Parathyroid adenoma (tissue), 2 donors: Measurements from ENCODE around the gene JDP2.
A peak's percentile ranks its signal among the peaks of the same experiment; 100 is the strongest.

Experiments
- H2AFZ ChIP-seq: fragments of 300-600 bp; sonication (generic); one replicate; pipeline ENCODE4 v1.7.0; 2017; ENCODE audit warnings: antibody characterized with exemption, mild to moderate bottlenecking
- H3K27ac ChIP-seq: fragments of 300-600 bp; sonication (generic); one replicate; pipeline ENCODE4 v1.7.0; 2017
- H3K27me3 ChIP-seq: fragments of 300-600 bp; sonication (generic); one replicate; pipeline ENCODE4 v1.7.0; 2017; ENCODE audit warnings: low read length; ENCODE audit not compliant: control insufficient read depth, insufficient read depth
- H3K36me3 ChIP-seq: fragments of 300-600 bp; sonication (generic); one replicate; pipeline ENCODE4 v1.7.0; 2017; ENCODE audit warnings: low read length; ENCODE audit not compliant: control insufficient read depth, insufficient read depth
- H3K4me1 ChIP-seq: fragments of 300-600 bp; sonication (generic); one replicate; pipeline ENCODE4 v1.7.0; 2017; ENCODE audit warnings: control low read depth
- H3K4me2 ChIP-seq: fragments of 300-600 bp; sonication (generic); one replicate; pipeline ENCODE4 v1.7.0; 2017; ENCODE audit warnings: low read length
- H3K4me3 ChIP-seq: fragments of 300-600 bp; sonication (generic); one replicate; pipeline ENCODE4 v1.7.0; 2017; ENCODE audit warnings: low read depth, low read length
- H3K79me2 ChIP-seq: fragments of 300-600 bp; sonication (generic); one replicate; pipeline ENCODE4 v1.7.0; 2017; ENCODE audit warnings: control low read depth
- H3K9ac ChIP-seq: fragments of 300-600 bp; sonication (generic); one replicate; pipeline ENCODE4 v1.7.0; 2017; ENCODE audit warnings: mild to moderate bottlenecking
- H3K9me3 ChIP-seq: fragments of 300-600 bp; sonication (generic); one replicate; pipeline ENCODE4 v1.7.0; 2017; ENCODE audit warnings: low read length; ENCODE audit not compliant: control insufficient read depth
- CTCF ChIP-seq: fragments of 300-600 bp; sonication (generic); IDR thresholded peaks from one replicate; pipeline ENCODE4 v1.7.0; 2017; ENCODE audit warnings: antibody characterized with exemption, mild to moderate bottlenecking
- donor health status: primary hyperparathyroidism.

The JDP2 gene

DNA sequence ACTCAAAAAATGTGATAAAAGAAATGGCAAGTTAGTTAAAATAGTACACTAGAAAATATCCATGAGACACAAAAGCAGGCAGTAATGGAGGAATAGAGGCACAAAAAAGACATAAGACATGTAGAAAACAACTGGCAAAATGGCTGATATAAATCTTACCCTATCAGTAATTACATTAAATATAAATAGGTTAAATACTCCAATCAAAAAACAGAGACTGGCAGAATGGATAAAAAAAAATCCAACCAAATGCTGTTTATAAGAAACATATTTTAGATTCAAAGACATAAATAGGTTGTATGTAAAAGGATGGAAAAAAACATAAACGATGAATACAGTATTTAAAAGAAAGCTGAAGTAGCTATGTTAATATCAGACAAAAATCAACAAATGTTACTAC lies 79.1 kb downstream of the JDP2 start:
- H3K79me2 ChIP-seq: no peaks in the 10 kb centered on the region
- no peak overlapping the region for H2AFZ ChIP-seq
- H3K36me3 ChIP-seq: no peaks in the 10 kb centered on the region
- H3K27me3 ChIP-seq: no peaks in the 10 kb centered on the region
- no peak overlapping the region for H3K27ac ChIP-seq
- no peak overlapping the region for H3K4me3 ChIP-seq
- H3K4me1 ChIP-seq: no peaks in the 10 kb centered on the region
- TF ChIP-seq CTCF: no peak
- H3K4me2 ChIP-seq: no peak overlapping the region
- H3K9me3 ChIP-seq: peaks cover 4% of the 10 kb centered on the region
- H3K9ac ChIP-seq: no peak overlapping the region

GRCh38 chr14:75510547-75510946 lies 82.7 kb downstream of the JDP2 start:
- no peak for TF ChIP-seq CTCF
- Histone ChIP-seq H3K9me3 (peaks cover 4% of the 10 kb centered on the region), H3K27ac (no peak overlapping the region), H3K4me3 (no peak overlapping the region), H3K79me2 (no peaks in the 10 kb centered on the region), H3K36me3 (no peaks in the 10 kb centered on the region), H3K4me1 (no peaks in the 10 kb centered on the region), H3K27me3 (no peaks in the 10 kb centered on the region), H3K9ac (no peak overlapping the region), H2AFZ (no peak overlapping the region), H3K4me2 (no peak overlapping the region)

- no peak overlapping the region for H3K27ac ChIP-seq
- no peaks in the 10 kb centered on the region for H3K36me3 ChIP-seq
- H3K4me2 ChIP-seq: no peak overlapping the region
- H3K9ac ChIP-seq: no peak overlapping the region
- TF ChIP-seq CTCF: no peak
- H3K4me3 ChIP-seq: no peak overlapping the region
- no peaks in the 10 kb centered on the region for H3K4me1 ChIP-seq
- no peak overlapping the region for H2AFZ ChIP-seq
- H3K27me3 ChIP-seq: no peaks in the 10 kb centered on the region
- no peaks in the 10 kb centered on the region for H3K79me2 ChIP-seq
- H3K9me3 ChIP-seq: peaks cover 4% of the 10 kb centered on the region
These were observed 83.4 kb downstream of the JDP2 start for GRCh38 chr14:75511201-75511600.

GRCh38 chr14:75513911-75514672 lies 86.3 kb downstream of the JDP2 start:
- Histone ChIP-seq H3K4me3 (no peak overlapping the region), H3K9ac (no peak overlapping the region), H3K27ac (no peak overlapping the region)

More at GRCh38 chr14:75513911-75514672, 86.3 kb downstream of the JDP2 start:
- Histone ChIP-seq H3K9me3 (peaks cover 4% of the 10 kb centered on the region), H3K79me2 (no peaks in the 10 kb centered on the region), H3K4me1 (no peaks in the 10 kb centered on the region), H3K4me2 (no peak overlapping the region), H3K36me3 (no peaks in the 10 kb centered on the region), H2AFZ (peak overlapping the region; percentile 40), H3K27me3 (no peaks in the 10 kb centered on the region)
- no peak for TF ChIP-seq CTCF
